ENCODE measurements around the gene UBQLN1. TPM values are rescaled to one million over a fixed set of nuclear protein-coding genes. Genes with fewer than 3 reads are reported as not detected.

The UBQLN1 gene
- total and polyA plus RNA-seq, 4 donors: 26.3 to 140 (median 80.1) TPM

DNA sequence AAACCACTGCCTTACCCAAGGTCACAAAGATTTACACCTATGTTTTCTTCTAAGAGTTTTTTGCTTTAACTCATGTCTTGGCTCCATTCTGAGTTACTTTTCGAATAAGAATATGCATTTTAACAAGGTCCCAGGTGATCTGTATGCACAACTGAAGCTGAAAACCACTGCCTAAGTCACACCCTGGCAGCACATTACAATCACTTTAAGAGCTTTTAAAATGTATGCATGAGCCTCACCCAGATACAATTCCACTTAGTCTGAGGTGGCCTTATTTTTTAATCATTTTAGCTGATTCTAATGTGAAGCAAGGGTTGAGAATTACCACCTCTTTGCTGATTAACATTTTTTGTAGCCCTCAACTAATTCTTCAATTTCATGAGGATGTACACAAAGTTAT is 55.3 kb downstream of the UBQLN1 start:
- Histone ChIP-seq H3K27me3 (ENCODE audit: control insufficient read depth in 3 of 3, insufficient read depth in 3 of 3, low read length in 2 of 3) (no peaks in the 10 kb centered on the region), H3K36me3 (ENCODE audit: control insufficient read depth in 4 of 4, insufficient read depth in 4 of 4, low read length in 4 of 4) (peaks cover 10 to 40% (median 33%) of the 10 kb centered on the region in 4 donors), H3K4me3 (no peak overlapping the region), H3K9me3 (ENCODE audit: control insufficient read depth in 4 of 4, insufficient read depth in 3 of 4, low read length in 3 of 4) (peaks cover 0 to 4% (median 0%) of the 10 kb centered on the region in 4 donors), H3K27ac (ENCODE audit: low read depth in 1 of 2, low read length in 1 of 2) (no peak overlapping the region), H3K9ac (ENCODE audit: insufficient read depth in 1 of 2, low read length in 2 of 2) (no peak overlapping the region), H3K4me1 (ENCODE audit: control insufficient read depth in 5 of 5, insufficient read depth in 5 of 5, low read length in 5 of 5) (no peaks in the 10 kb centered on the region)
- 96 to 100% methylated on average over 1 of the region's 1 CpG for WGBS, 2 donors
- ATAC-seq (ENCODE audit: insufficient read depth, low FRiP score): no peak
- TF ChIP-seq, protein P1, sequence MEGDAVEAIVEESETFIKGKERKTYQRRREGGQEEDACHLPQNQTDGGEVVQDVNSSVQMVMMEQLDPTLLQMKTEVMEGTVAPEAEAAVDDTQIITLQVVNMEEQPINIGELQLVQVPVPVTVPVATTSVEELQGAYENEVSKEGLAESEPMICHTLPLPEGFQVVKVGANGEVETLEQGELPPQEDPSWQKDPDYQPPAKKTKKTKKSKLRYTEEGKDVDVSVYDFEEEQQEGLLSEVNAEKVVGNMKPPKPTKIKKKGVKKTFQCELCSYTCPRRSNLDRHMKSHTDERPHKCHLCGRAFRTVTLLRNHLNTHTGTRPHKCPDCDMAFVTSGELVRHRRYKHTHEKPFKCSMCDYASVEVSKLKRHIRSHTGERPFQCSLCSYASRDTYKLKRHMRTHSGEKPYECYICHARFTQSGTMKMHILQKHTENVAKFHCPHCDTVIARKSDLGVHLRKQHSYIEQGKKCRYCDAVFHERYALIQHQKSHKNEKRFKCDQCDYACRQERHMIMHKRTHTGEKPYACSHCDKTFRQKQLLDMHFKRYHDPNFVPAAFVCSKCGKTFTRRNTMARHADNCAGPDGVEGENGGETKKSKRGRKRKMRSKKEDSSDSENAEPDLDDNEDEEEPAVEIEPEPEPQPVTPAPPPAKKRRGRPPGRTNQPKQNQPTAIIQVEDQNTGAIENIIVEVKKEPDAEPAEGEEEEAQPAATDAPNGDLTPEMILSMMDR (IDR thresholded peaks at IDR 0.05; ENCODE audit: control extremely low read depth, extremely low read depth): no peak
- DNase-seq: no peak

DNA sequence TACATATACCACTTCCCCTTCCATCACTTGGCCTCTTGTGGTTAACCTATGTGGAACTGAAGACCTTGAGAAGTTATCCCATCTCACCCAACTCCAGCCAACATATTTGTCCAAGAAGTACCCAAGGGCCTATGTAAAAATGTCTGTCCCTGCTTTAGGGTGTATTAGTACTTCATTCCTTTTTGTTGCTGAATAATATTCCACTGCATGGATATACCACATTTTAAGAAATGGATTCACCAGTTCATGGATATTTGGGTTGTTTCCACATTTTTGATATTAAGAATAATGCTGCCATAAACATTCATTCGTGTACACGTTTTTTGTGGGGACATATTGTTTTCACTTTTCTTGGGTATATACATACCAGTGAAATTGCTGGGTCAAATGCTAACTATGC is 56.2 kb downstream of the UBQLN1 start:
- WGBS, 2 donors: 94 to 100% methylated on average over 2 of the region's 2 CpGs
- Histone ChIP-seq H3K4me1 (ENCODE audit: control insufficient read depth in 5 of 5, insufficient read depth in 5 of 5, low read length in 5 of 5) (no peaks in the 10 kb centered on the region), H3K9me3 (ENCODE audit: control insufficient read depth in 4 of 4, insufficient read depth in 3 of 4, low read length in 3 of 4) (peaks cover 0 to 4% (median 0%) of the 10 kb centered on the region in 4 donors), H3K4me3 (no peak overlapping the region), H3K27ac (ENCODE audit: low read depth in 1 of 2, low read length in 1 of 2) (no peak overlapping the region), H3K9ac (ENCODE audit: insufficient read depth in 1 of 2, low read length in 2 of 2) (no peak overlapping the region), H3K27me3 (ENCODE audit: control insufficient read depth in 3 of 3, insufficient read depth in 3 of 3, low read length in 2 of 3) (no peaks in the 10 kb centered on the region), H3K36me3 (ENCODE audit: control insufficient read depth in 4 of 4, insufficient read depth in 4 of 4, low read length in 4 of 4) (peaks cover 12 to 36% (median 25%) of the 10 kb centered on the region in 4 donors)
- ATAC-seq (ENCODE audit: insufficient read depth, low FRiP score) (no peak), DNase-seq (no peak)
- TF ChIP-seq, protein P1 (IDR thresholded peaks at IDR 0.05; ENCODE audit: control extremely low read depth, extremely low read depth): no peak

DNA sequence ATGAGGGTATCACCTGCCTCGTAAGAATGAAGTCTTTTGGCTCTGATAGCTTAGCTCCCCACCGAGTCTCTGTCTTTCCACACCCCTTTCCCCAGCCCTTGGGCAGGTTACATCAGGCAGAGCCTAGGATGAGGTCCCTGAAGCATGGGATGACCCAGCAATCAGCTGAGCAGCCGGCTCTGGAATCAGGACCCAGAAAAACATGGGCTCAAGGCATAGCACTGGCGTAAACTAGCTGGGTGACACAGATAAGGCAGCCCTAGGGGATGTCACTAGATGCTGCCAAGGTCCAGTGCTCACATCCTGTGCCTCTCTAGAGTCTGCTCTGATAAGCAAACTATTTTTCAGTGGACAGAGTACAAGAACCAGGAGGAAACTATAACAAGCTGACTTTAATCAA is 58.2 kb downstream of the UBQLN1 start:
- Histone ChIP-seq H3K9me3 (ENCODE audit: control insufficient read depth in 4 of 4, insufficient read depth in 3 of 4, low read length in 3 of 4) (peaks cover 0 to 4% (median 0%) of the 10 kb centered on the region in 4 donors), H3K4me1 (ENCODE audit: control insufficient read depth in 5 of 5, insufficient read depth in 5 of 5, low read length in 5 of 5) (no peaks in the 10 kb centered on the region), H3K9ac (ENCODE audit: insufficient read depth in 1 of 2, low read length in 2 of 2) (no peak overlapping the region), H3K27ac (ENCODE audit: low read depth in 1 of 2, low read length in 1 of 2) (no peak overlapping the region), H3K36me3 (ENCODE audit: control insufficient read depth in 4 of 4, insufficient read depth in 4 of 4, low read length in 4 of 4) (peaks cover 14 to 22% (median 16%) of the 10 kb centered on the region in 4 donors), H3K27me3 (ENCODE audit: control insufficient read depth in 3 of 3, insufficient read depth in 3 of 3, low read length in 2 of 3) (no peaks in the 10 kb centered on the region), H3K4me3 (no peak overlapping the region)
- ATAC-seq (ENCODE audit: insufficient read depth, low FRiP score) (no peak), DNase-seq (no peak)
- TF ChIP-seq, protein P1 (IDR thresholded peaks at IDR 0.05; ENCODE audit: control extremely low read depth, extremely low read depth): no peak
- WGBS, 2 donors: 88 to 89% methylated on average over 4 of the region's 4 CpGs

DNA sequence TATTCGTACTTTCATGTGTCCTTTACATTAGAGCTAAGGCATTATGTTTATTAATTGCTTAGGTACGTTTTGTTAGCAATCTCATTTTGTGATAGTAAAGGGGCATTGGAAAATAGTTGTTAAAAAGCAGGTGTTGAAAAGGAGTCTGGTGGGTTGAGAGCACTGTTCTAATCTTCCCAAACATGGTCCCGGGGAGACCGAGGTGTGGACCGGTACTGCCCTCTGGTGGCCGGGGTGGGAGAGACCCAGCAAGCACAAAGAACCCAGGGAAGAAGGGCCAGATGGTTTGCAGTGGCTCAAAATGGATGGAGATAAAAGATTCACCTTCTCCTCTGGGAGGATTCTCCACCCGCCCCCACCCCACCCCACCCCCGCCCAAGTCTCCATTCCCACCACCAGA is 58.7 kb downstream of the UBQLN1 start:
- H3K36me3 ChIP-seq (ENCODE audit: control insufficient read depth in 4 of 4, insufficient read depth in 4 of 4, low read length in 4 of 4): peaks cover 13 to 21% (median 14%) of the 10 kb centered on the region in 4 donors
- TF ChIP-seq, protein P1 (IDR thresholded peaks at IDR 0.05; ENCODE audit: control extremely low read depth, extremely low read depth): peak; percentile 54

More for the DNA sequence above, 58.7 kb downstream of the UBQLN1 start:
- no peak for ATAC-seq (ENCODE audit: insufficient read depth, low FRiP score)
- Histone ChIP-seq H3K9me3 (ENCODE audit: control insufficient read depth in 4 of 4, insufficient read depth in 3 of 4, low read length in 3 of 4) (peaks cover 0 to 4% (median 0%) of the 10 kb centered on the region in 4 donors), H3K9ac (ENCODE audit: insufficient read depth in 1 of 2, low read length in 2 of 2) (no peak overlapping the region), H3K27me3 (ENCODE audit: control insufficient read depth in 3 of 3, insufficient read depth in 3 of 3, low read length in 2 of 3) (no peaks in the 10 kb centered on the region), H3K27ac (ENCODE audit: low read depth in 1 of 2, low read length in 1 of 2) (no peak overlapping the region), H3K4me1 (ENCODE audit: control insufficient read depth in 5 of 5, insufficient read depth in 5 of 5, low read length in 5 of 5) (no peaks in the 10 kb centered on the region), H3K4me3 (no peak overlapping the region)
- WGBS, 2 donors: 50 to 53% methylated on average over 8 of the region's 8 CpGs
- peak in 2 of 3 donors; percentile 16 to 37 for DNase-seq
